A549 (cell line): ENCODE measurements around the gene PKLR.

ENCODE experiments used
- CEBPB ChIP-seq, 2 experiments: fragments of >200 bp in 1 of 2; sonication (Bioruptor Twin) in 1 of 2; formaldehyde crosslinking in 1 of 2; IDR thresholded peaks; 2 replicates each; pipeline ENCODE4 v1.6.1; 2012 to 2016
- E2F6 ChIP-seq: IDR thresholded peaks from 2 replicates; pipeline ENCODE4 v1.6.1; 2012; ENCODE audit warnings: low read depth, borderline replicate concordance
- EP300 ChIP-seq, 2 experiments: fragments of >200 bp; sonication (Bioruptor Twin); formaldehyde crosslinking; IDR thresholded peaks; 2 replicates in 1 of 2; 3 replicates in 1 of 2; pipeline ENCODE4 v1.6.1; 2016 to 2017
- ESRRA ChIP-seq: fragments of 150-350 bp; IDR thresholded peaks from 2 replicates; pipeline ENCODE4 v1.6.1; 2014; ENCODE audit warnings: mild to moderate bottlenecking, low read length, borderline replicate concordance
- KDM1A ChIP-seq: fragments of 200-600 bp; sonication (generic); IDR thresholded peaks from 2 replicates; pipeline ENCODE4 v1.6.1; 2016; ENCODE audit warnings: low read depth, mild to moderate bottlenecking
- MYC ChIP-seq: IDR thresholded peaks from 2 replicates; pipeline ENCODE4 v1.6.1; 2012; ENCODE audit warnings: mild to moderate bottlenecking, inconsistent platforms, low read length, improper control_type of control experiment, borderline replicate concordance
- NPAS2 ChIP-seq: fragments of 250-450 bp; sonication (Bioruptor Pico); IDR thresholded peaks from 2 replicates; pipeline ENCODE4 v1.8.0; 2022; ENCODE audit warnings: mild to moderate bottlenecking, moderate library complexity, borderline replicate concordance
- PBX3 ChIP-seq: IDR thresholded peaks from 2 replicates; pipeline ENCODE4 v1.6.1; 2012
- POLR2A ChIP-seq: IDR thresholded peaks from 2 replicates; pipeline ENCODE4 v1.6.1; 2012; ENCODE audit warnings: mild to moderate bottlenecking, low read length
- SMC3 ChIP-seq: fragments of >200 bp; sonication (Bioruptor Twin); formaldehyde crosslinking; IDR thresholded peaks from 3 replicates; pipeline ENCODE4 v1.6.1; 2018; ENCODE audit warnings: inconsistent platforms
- ZFP36 ChIP-seq: fragments of 450-650 bp; IDR thresholded peaks from 2 replicates; pipeline ENCODE4 v1.6.1; 2014; ENCODE audit warnings: borderline replicate concordance; ENCODE audit not compliant: partially characterized antibody
- TF ChIP-seq, protein P1 (sequence below): fragments of >200 bp; sonication (Bioruptor Twin); formaldehyde crosslinking; IDR thresholded peaks from 3 replicates; pipeline ENCODE4 v1.5.1; 2016
- TF ChIP-seq, protein P2 (sequence below): IDR thresholded peaks from 2 replicates; pipeline ENCODE4 v1.6.1; 2012

DNA sequence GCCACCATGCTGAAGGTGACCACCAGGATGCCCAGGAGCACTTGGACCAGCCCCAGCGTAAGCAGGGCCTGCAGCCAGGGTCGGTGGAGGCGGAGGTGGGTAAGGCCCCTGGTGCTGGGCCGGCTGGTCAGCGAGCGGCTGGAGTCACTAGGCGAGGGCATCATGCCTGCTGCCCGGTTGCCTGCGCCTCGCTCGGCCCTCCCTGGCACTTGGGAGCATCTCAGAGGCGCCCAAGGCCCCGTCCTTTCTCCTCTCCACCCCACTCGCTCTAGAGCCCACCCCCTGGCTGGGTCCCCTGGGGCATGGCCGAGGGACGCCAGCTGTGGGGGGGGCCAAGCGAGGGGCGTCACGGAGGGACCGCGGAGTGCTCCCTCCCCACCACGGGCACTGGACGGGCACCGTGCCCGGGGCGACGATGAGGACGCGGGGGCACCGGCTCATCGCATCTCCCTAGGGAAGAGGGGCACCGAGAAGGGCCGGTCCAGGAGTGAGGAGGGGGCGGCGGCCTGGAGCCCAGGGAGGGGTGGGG is 46.5 kb downstream of the PKLR start:
- TF ChIP-seq EP300 (IDR thresholded peaks at IDR 0.05) = no peak
- TF ChIP-seq, protein P1, sequence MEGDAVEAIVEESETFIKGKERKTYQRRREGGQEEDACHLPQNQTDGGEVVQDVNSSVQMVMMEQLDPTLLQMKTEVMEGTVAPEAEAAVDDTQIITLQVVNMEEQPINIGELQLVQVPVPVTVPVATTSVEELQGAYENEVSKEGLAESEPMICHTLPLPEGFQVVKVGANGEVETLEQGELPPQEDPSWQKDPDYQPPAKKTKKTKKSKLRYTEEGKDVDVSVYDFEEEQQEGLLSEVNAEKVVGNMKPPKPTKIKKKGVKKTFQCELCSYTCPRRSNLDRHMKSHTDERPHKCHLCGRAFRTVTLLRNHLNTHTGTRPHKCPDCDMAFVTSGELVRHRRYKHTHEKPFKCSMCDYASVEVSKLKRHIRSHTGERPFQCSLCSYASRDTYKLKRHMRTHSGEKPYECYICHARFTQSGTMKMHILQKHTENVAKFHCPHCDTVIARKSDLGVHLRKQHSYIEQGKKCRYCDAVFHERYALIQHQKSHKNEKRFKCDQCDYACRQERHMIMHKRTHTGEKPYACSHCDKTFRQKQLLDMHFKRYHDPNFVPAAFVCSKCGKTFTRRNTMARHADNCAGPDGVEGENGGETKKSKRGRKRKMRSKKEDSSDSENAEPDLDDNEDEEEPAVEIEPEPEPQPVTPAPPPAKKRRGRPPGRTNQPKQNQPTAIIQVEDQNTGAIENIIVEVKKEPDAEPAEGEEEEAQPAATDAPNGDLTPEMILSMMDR = no peak
- TF ChIP-seq MYC = no peak
- no peak for TF ChIP-seq POLR2A
- TF ChIP-seq ESRRA = no peak
- TF ChIP-seq SMC3 = no peak
- no peak for TF ChIP-seq NPAS2 (CRISPR knock-in tag)
- no peak for TF ChIP-seq KDM1A
- TF ChIP-seq ZFP36 = no peak
- TF ChIP-seq, protein P2, sequence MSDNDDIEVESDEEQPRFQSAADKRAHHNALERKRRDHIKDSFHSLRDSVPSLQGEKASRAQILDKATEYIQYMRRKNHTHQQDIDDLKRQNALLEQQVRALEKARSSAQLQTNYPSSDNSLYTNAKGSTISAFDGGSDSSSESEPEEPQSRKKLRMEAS = no peak
- no peak for TF ChIP-seq E2F6
- TF ChIP-seq PBX3 = no peak
- no peak for TF ChIP-seq CEBPB (IDR thresholded peaks at IDR 0.05)
